Measurements from ENCODE around the gene SIGLECL1.

DNA sequence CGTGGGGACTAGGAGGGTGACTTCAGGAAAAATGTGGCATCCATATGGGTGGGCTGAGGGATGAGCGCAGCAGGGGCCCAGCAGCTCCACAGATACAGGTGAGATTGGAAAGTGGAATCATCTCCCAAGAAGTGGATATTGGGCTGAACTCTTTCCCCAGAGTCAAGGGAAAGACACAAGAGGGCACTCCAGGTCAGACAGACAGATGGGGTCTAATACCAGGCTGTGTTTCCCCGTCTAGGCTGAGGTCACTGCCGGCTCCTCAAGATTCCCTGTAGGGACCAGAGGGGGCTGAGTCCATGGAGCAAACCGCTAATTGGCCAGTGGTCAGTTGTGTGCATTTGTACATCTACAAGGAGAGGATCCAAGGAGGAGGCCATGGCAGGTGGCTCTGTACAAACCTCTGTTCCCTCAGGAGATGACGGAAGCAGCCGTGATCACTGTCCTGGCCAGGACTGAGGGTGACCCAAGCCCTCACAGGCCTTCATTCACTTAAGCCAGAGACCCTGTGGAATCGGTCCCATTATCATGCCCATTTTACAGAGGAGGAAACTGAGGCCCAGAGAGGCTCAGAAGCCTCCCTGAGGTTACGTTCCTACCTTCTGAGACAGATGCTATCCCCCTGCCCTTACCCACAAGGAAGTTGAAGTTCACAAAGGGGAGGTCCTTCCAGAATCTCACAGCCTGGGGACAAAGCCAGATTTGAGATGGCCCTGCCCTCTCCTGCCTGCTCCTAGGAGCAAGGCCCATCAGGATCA, 45.6 kb downstream of the SIGLECL1 start:
- TF ChIP-seq, protein P1, sequence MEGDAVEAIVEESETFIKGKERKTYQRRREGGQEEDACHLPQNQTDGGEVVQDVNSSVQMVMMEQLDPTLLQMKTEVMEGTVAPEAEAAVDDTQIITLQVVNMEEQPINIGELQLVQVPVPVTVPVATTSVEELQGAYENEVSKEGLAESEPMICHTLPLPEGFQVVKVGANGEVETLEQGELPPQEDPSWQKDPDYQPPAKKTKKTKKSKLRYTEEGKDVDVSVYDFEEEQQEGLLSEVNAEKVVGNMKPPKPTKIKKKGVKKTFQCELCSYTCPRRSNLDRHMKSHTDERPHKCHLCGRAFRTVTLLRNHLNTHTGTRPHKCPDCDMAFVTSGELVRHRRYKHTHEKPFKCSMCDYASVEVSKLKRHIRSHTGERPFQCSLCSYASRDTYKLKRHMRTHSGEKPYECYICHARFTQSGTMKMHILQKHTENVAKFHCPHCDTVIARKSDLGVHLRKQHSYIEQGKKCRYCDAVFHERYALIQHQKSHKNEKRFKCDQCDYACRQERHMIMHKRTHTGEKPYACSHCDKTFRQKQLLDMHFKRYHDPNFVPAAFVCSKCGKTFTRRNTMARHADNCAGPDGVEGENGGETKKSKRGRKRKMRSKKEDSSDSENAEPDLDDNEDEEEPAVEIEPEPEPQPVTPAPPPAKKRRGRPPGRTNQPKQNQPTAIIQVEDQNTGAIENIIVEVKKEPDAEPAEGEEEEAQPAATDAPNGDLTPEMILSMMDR (IDR thresholded peaks at IDR 0.05) = no peak
- TF ChIP-seq POLR2A (IDR thresholded peaks at IDR 0.05) = no peak

Data from uterus (tissue), 2 donors.